AG04450 (cell line): ENCODE data around the gene NEURL4. TPM values are rescaled to one million over a fixed set of nuclear protein-coding genes. Genes with fewer than 3 reads are reported as not detected.

Experiments
- CTCF ChIA-PET: fragments of 300-600, 350-600 bp; formaldehyde crosslinking; extraction: SDS; loops from one replicate; lab custom pipeline; 2022; ENCODE audit warnings: antibody characterized with exemption, inconsistent platforms; lab: Charles Lee
- POLR2A ChIA-PET: fragments of 350-600 bp; formaldehyde crosslinking; extraction: SDS; loops from one replicate; lab custom pipeline; 2021; ENCODE audit warnings: antibody characterized with exemption, inconsistent platforms; lab: Yijun Ruan, JAX
- DNase-seq: peaks from one replicate; pipeline ENCODE4 v3.0.0-alpha.2; 2011; ENCODE audit warnings: low read depth, low spot score
- H3K27ac ChIP-seq: one replicate; pipeline ENCODE4 v1.5.1; 2012; ENCODE audit warnings: low read depth, low read length, control low read depth
- H3K27me3 ChIP-seq: one replicate; pipeline ENCODE4 v1.6.0; 2012; ENCODE audit warnings: low read length; ENCODE audit not compliant: control insufficient read depth, insufficient read depth
- H3K4me3 ChIP-seq: 2 replicates; pipeline ENCODE4 v1.5.1; 2011; ENCODE audit warnings: mild to moderate bottlenecking, low read depth, low read length, control low read depth
- H3K9me3 ChIP-seq: 2 replicates; pipeline ENCODE4 v1.5.1; 2012; ENCODE audit warnings: low read length; ENCODE audit not compliant: control insufficient read depth, insufficient read depth
- CTCF ChIP-seq: IDR thresholded peaks from 2 replicates; pipeline ENCODE4 v1.5.1; 2011; ENCODE audit warnings: low read depth, low read length, control low read depth, inconsistent platforms
- polyA plus RNA-seq: library from polyadenylated mRNA; depleted of rRNA; stranded (reverse); fragments of >200 nt; gene quantifications from 2 replicates; pipeline ENCODE4 v1.2.3, GENCODE V29; 2011; rRNA removed
- small RNA-seq: library from RNA; depleted of rRNA; stranded (forward); fragments of <200 nt; gene quantifications from one replicate; pipeline ENCODE3, GENCODE V24; 2012; ENCODE audit warnings: low read depth; ENCODE audit not compliant: insufficient read length

NEURL4 gene
- polyA plus RNA-seq, 1 experiment: 7.3 TPM

DNA sequence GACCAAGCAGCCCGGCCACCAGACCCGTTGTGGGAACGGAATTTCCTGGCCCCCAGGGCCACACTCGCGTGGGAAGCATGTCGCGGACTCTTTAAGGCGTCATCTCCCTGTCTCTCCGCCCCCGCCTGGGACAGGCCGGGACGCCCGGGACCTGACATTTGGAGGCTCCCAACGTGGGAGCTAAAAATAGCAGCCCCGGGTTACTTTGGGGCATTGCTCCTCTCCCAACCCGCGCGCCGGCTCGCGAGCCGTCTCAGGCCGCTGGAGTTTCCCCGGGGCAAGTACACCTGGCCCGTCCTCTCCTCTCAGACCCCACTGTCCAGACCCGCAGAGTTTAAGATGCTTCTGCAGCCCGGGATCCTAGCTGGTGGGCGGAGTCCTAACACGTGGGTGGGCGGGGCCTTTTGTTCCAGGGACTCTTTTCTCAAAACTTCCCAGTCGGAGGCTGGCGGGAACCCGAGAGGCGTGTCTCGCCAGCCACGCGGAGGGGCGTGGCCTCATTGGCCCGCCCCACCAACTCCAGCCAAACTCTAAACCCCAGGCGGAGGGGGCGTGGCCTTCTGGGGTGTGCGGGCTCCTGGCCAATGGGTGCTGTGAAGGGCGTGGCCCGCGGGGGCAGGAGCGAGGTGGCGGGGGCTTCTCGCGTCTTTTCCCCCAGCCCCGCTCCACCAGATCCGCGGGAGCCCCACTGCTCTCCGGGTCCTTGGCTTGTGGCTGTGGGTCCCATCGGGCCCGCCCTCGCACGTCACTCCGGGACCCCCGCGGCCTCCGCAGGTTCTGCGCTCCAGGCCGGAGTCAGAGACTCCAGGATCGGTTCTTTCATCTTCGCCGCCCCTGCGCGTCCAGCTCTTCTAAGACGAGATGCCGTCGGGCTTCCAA lies 47.8 kb downstream of the NEURL4 start, which contains the start of gene SLC2A4:
Gene SLC2A4, plus strand, starts transcription at position 645 of the 879 bp plus-strand sequence. Its CDS starts 217 bp downstream, at position 862.
- peak; percentile 77 for DNase-seq
- Histone ChIP-seq H3K27ac (no peak within 1 kb of the TSS), H3K9me3 (no peaks in the 10 kb centered on the region; the same call in 1 of the 2 replicates), H3K27me3 (peaks cover 37% of the 10 kb centered on the region), H3K4me3 (peak within 1 kb of the TSS; percentile 55)
- ChIA-PET POLR2A (interaction anchor here (0.5 to 1.4 kb wide), 2 partner anchors 32 to 64 kb away, joined by 5 to 6 read pairs; no protein-coding TSS in a partner anchor), CTCF (interaction anchor here (0.6 to 5.0 kb wide), 7 partner anchors 15 to 279 kb away, joined by 3 to 65 read pairs (median 6); partner anchors contain the start of gene SENP3)
- TF ChIP-seq CTCF: no peak

DNA sequence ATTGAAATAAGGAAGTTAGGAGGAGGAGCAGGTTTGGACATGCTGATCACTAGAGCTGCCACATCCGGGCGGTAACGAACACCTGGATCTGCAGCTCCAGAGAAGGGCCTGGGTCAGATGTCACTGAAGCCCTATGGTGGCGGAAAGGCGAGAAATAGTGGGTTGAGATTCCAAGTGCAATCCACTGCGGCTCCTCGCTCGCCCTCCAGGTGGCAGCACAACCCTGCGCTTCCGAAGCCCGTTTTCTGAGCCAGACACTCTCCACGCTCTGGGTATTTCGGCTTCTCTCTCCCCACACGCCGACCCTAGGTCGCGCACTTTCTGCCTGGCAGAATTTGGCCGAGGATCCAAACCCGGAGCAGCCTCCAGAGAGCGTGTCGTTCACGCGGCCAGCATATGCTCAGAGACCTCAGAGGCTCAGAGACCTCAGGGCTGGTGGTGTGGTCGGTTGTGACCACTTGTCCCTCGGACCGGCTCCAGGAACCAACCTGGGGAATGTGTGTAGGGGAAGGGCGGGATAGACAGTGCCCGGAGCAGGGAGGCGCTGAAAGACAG lies 48.5 kb downstream of the NEURL4 start:
- Histone ChIP-seq H3K9me3 (no peaks in the 10 kb centered on the region; the same call in 1 of the 2 replicates), H3K4me3 (peak overlapping the region; percentile 51), H3K27ac (no peak overlapping the region), H3K27me3 (peaks cover 32% of the 10 kb centered on the region)
- CTCF ChIA-PET: interaction anchor here (0.6 to 5.0 kb wide), 8 partner anchors 14 to 280 kb away, joined by 3 to 65 read pairs (median 6); partner anchors contain the start of gene SENP3
- peak; percentile 51 for DNase-seq
- peak; percentile 96 for TF ChIP-seq CTCF
- POLR2A ChIA-PET: interaction anchor here (0.5 to 1.4 kb wide), 2 partner anchors 33 to 65 kb away, joined by 5 to 6 read pairs; no protein-coding TSS in a partner anchor

DNA sequence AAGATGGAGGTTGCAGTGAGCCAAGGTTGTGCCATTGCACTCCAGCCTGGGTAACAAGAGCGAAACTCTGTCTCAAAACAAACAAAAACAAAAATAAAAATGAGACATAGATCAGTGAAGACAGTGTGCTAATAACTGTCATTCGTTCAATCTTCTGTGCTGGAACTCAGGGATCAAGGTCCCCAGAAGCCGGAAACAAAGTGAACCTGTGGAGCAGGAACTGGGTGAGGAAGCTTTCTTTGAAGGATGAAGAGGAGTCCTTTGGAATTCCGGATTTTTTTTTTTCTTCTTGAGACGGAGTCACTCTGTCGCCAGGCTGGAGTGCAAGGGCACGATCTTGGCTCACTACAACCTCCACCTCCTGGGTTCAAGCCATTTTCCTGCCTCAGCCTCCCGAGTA lies 49.7 kb downstream of the NEURL4 start:
- no peaks in the 10 kb centered on the region; the same call in 1 of the 2 replicates for H3K9me3 ChIP-seq
- H3K4me3 ChIP-seq: no peak overlapping the region
- peaks cover 24% of the 10 kb centered on the region for H3K27me3 ChIP-seq
- DNase-seq: no peak
- ChIA-PET CTCF (interaction anchor here (1.2 to 5.0 kb wide), 3 partner anchors 13 to 66 kb away, joined by 3 to 65 read pairs (median 4); no protein-coding TSS in a partner anchor), POLR2A (no interaction called here)
- H3K27ac ChIP-seq: no peak overlapping the region
- no peak for TF ChIP-seq CTCF

- ChIA-PET CTCF (interaction anchor here (1.1 to 1.2 kb wide), 3 partner anchors 12 to 30 kb away, joined by 4 to 7 read pairs (median 4); no protein-coding TSS in a partner anchor), POLR2A (interaction anchor here (1.5 kb wide), 1 partner anchor 24 kb away, joined by 5 read pairs; no protein-coding TSS in a partner anchor)
- no peak for TF ChIP-seq CTCF
- no peak for DNase-seq
- Histone ChIP-seq H3K4me3 (no peak overlapping the region), H3K27ac (no peak overlapping the region), H3K27me3 (peaks cover 8% of the 10 kb centered on the region), H3K9me3 (no peaks in the 10 kb centered on the region; the same call in 1 of the 2 replicates)
These were observed 62.4 kb downstream of the NEURL4 start for GRCh38 chr17:7266784-7267183.

Small RNA genes lying within 50 kb of the gene (small RNA-seq; reads per million reads assigned to genes)
- gene AC026954.2: not detected
- gene RF00019: not detected

Other genes starting within 250 kb of the NEURL4 start
- not detected in 2 replicates for gene CLEC10A, start 249.1 kb downstream of the NEURL4 start, polyA plus RNA-seq
- gene ASGR2, start 214.5 kb downstream of the NEURL4 start, polyA plus RNA-seq: not detected in 2 replicates
- gene ASGR1, start 150.0 kb downstream of the NEURL4 start, polyA plus RNA-seq: 1.1 and 1.5 TPM in 2 replicates
- 10.2 and 11.6 TPM in 2 replicates for gene DLG4, start 109.5 kb downstream of the NEURL4 start, polyA plus RNA-seq
- gene ACADVL, start 109.4 kb downstream of the NEURL4 start, polyA plus RNA-seq: 217 and 262 TPM in 2 replicates
- gene DVL2, start 94.8 kb downstream of the NEURL4 start, polyA plus RNA-seq: 5.1 and 8.2 TPM in 2 replicates
- gene PHF23, start 89.9 kb downstream of the NEURL4 start, polyA plus RNA-seq: 56.3 and 58.7 TPM in 2 replicates
- 929 and 984 TPM in 2 replicates for gene GABARAP, start 86.9 kb downstream of the NEURL4 start, polyA plus RNA-seq
- 115 and 151 TPM in 2 replicates for gene CTDNEP1, start 77.6 kb downstream of the NEURL4 start, polyA plus RNA-seq
- 25.9 and 28.0 TPM in 2 replicates for gene ELP5, start 77.1 kb downstream of the NEURL4 start, polyA plus RNA-seq
- gene CLDN7, start 66.9 kb downstream of the NEURL4 start, polyA plus RNA-seq: 0.84 and 1.0 TPM in 2 replicates
- 0.15 and 0.21 TPM in 2 replicates for gene SLC2A4, start 47.6 kb downstream of the NEURL4 start, polyA plus RNA-seq
- 0.02 TPM in 1 of 2 replicates, not detected in the other for gene YBX2, start 34.7 kb downstream of the NEURL4 start, polyA plus RNA-seq
- gene EIF5A, start 21.7 kb downstream of the NEURL4 start, polyA plus RNA-seq: 466 and 469 TPM in 2 replicates
- 21.5 and 22.2 TPM in 2 replicates for gene GPS2, start 14.0 kb downstream of the NEURL4 start, polyA plus RNA-seq
- gene ACAP1, start 7.2 kb upstream of the NEURL4 start, polyA plus RNA-seq: 0.35 and 0.74 TPM in 2 replicates
- gene KCTD11, start 22.8 kb upstream of the NEURL4 start, polyA plus RNA-seq: 12.1 and 13.8 TPM in 2 replicates
- not detected in 2 replicates for gene TMEM95, start 25.8 kb upstream of the NEURL4 start, polyA plus RNA-seq
- gene TNK1, start 51.8 kb upstream of the NEURL4 start, polyA plus RNA-seq: 0.22 and 0.25 TPM in 2 replicates
- gene PLSCR3, start 65.2 kb upstream of the NEURL4 start, polyA plus RNA-seq: 35.2 and 53.0 TPM in 2 replicates
- gene TMEM256, start 74.8 kb upstream of the NEURL4 start, polyA plus RNA-seq: 83.8 and 104 TPM in 2 replicates
- 8.9 and 12.4 TPM in 2 replicates for gene NLGN2, start 78.5 kb upstream of the NEURL4 start, polyA plus RNA-seq
- not detected in 2 replicates for gene SPEM1, start 91.0 kb upstream of the NEURL4 start, polyA plus RNA-seq
- not detected in 2 replicates for gene SPEM2, start 96.3 kb upstream of the NEURL4 start, polyA plus RNA-seq
- gene SPEM3, start 99.5 kb upstream of the NEURL4 start, polyA plus RNA-seq: not detected in 2 replicates
- gene TMEM102, start 106.1 kb upstream of the NEURL4 start, polyA plus RNA-seq: 1.0 and 1.1 TPM in 2 replicates
- gene FGF11, start 110.2 kb upstream of the NEURL4 start, polyA plus RNA-seq: 0.58 and 0.63 TPM in 2 replicates
- gene CHRNB1, start 115.7 kb upstream of the NEURL4 start, polyA plus RNA-seq: 5.3 and 6.3 TPM in 2 replicates
- 18.8 and 22.3 TPM in 2 replicates for gene ZBTB4, start 150.3 kb upstream of the NEURL4 start, polyA plus RNA-seq
- not detected in 2 replicates for gene SLC35G6, start 152.1 kb upstream of the NEURL4 start, polyA plus RNA-seq
- gene POLR2A, start 155.0 kb upstream of the NEURL4 start, polyA plus RNA-seq: 18.4 and 35.0 TPM in 2 replicates
- gene TNFSF12, start 219.7 kb upstream of the NEURL4 start, polyA plus RNA-seq: 26.0 and 27.1 TPM in 2 replicates
- 0.83 and 1.0 TPM in 2 replicates for gene TNFSF13, start 229.4 kb upstream of the NEURL4 start, polyA plus RNA-seq
- 67.6 and 73.4 TPM in 2 replicates for gene SENP3, start 232.6 kb upstream of the NEURL4 start, polyA plus RNA-seq